B cell (primary cell): ENCODE measurements around the gene GUCA2B. TPM values are rescaled to one million over a fixed set of nuclear protein-coding genes. Genes with fewer than 3 reads are reported as not detected.

ENCODE experiments used
- ATAC-seq: fragments of 200-7000 bp; cut with Tn5 transposase; one replicate; pipeline ENCODE4 v1.10.0; 2021; ENCODE audit warnings: low read depth, mild to moderate bottlenecking, moderate number of reproducible peaks, moderate library complexity
- CTCF ChIA-PET: fragments of 350-600 bp; sonication (Branson Sonifier 250); formaldehyde crosslinking; loops from one replicate; lab custom pipeline; 2021; ENCODE audit warnings: antibody characterized with exemption, inconsistent platforms; lab: Charles Lee
- POLR2A ChIA-PET: fragments of 350-600 bp; sonication (Branson Sonifier 250); formaldehyde crosslinking; loops from one replicate; lab custom pipeline; 2021; ENCODE audit warnings: antibody characterized with exemption; lab: Charles Lee
- DNase-seq: peaks from one replicate; pipeline ENCODE4 v3.0.0; 2013
- H2AFZ ChIP-seq: 2 replicates; pipeline ENCODE4 v1.6.1; 2012; ENCODE audit warnings: mild to moderate bottlenecking, low read depth, low read length; ENCODE audit not compliant: insufficient read depth, poor library complexity, severe bottlenecking
- H3K27ac ChIP-seq, 2 donors: 1 replicate in 1 of 2; 2 replicates in 1 of 2; pipeline ENCODE4 v1.5.1; 2012 to 2013; ENCODE audit warnings: low read length in 2 of 2, mild to moderate bottlenecking in 2 of 2, moderate library complexity in 1 of 2
- H3K27me3 ChIP-seq, 4 experiments: fragments of 200-600 bp in 1 of 4; sonication (generic) in 1 of 4; replicated peaks in 1 of 4; 1 replicate in 2 of 4; 2 replicates in 2 of 4; pipeline versions ENCODE4 v1.6.1 to v1.7.0; 2013 to 2016; ENCODE audit warnings: low read length in 3 of 4, mild to moderate bottlenecking in 2 of 4, mixed read lengths in 1 of 4, moderate library complexity in 1 of 4; ENCODE audit not compliant: insufficient read depth in 4 of 4, control insufficient read depth in 3 of 4; ENCODE audit errors: control extremely low read depth in 1 of 4
- H3K36me3 ChIP-seq, 2 experiments: replicated peaks in 1 of 2; 1 replicate in 1 of 2; 2 replicates in 1 of 2; pipeline versions ENCODE4 v1.6.1 to v1.7.1; 2013; ENCODE audit warnings: low read length in 1 of 2; ENCODE audit not compliant: insufficient read depth in 2 of 2, control insufficient read depth in 1 of 2; ENCODE audit errors: control extremely low read depth in 1 of 2, extremely low read depth in 1 of 2
- H3K4me1 ChIP-seq, 2 donors: fragments of 200-600 bp in 1 of 2; sonication (generic) in 1 of 2; 1 replicate in 1 of 2; 2 replicates in 1 of 2; pipeline versions ENCODE4 v1.5.1 to v1.6.1; 2013 to 2017; ENCODE audit warnings: low read length in 2 of 2; ENCODE audit not compliant: control insufficient read depth in 2 of 2, insufficient read depth in 2 of 2
- H3K4me2 ChIP-seq: replicated peaks from 2 replicates; pipeline ENCODE3; 2012; ENCODE audit warnings: mild to moderate bottlenecking, low read depth, low read length; ENCODE audit not compliant: poor library complexity, severe bottlenecking
- H3K4me3 ChIP-seq, 5 experiments: fragments of 200-600 bp in 1 of 5; sonication (generic) in 1 of 5; 1 replicate in 3 of 5; 2 replicates in 2 of 5; pipeline versions ENCODE4 v1.5.1 to v1.7.0; 2011 to 2016; ENCODE audit warnings: low read length in 4 of 5, mild to moderate bottlenecking in 4 of 5, low read depth in 2 of 5, control low read depth in 1 of 5, moderate library complexity in 1 of 5; ENCODE audit not compliant: insufficient read depth in 1 of 5; ENCODE audit errors: control extremely low read depth in 1 of 5, extremely low read depth in 1 of 5
- H3K79me2 ChIP-seq: fragments of 200-600 bp; sonication (generic); one replicate; pipeline ENCODE4 v1.6.0; 2016; ENCODE audit warnings: low read length; ENCODE audit not compliant: control insufficient read depth, insufficient read depth
- H3K9ac ChIP-seq: fragments of 200-600 bp; sonication (generic); 2 replicates; pipeline ENCODE4 v1.6.1; 2017; ENCODE audit warnings: mild to moderate bottlenecking, low read length, moderate library complexity
- H3K9me3 ChIP-seq, 3 donors: one replicate each; pipeline versions ENCODE4 v1.6.1 to v1.7.1; 2013; ENCODE audit warnings: low read length in 2 of 3; ENCODE audit not compliant: control insufficient read depth in 2 of 3, insufficient read depth in 1 of 3; ENCODE audit errors: control extremely low read depth in 1 of 3
- H4K20me1 ChIP-seq: 2 replicates; pipeline ENCODE4 v1.6.0; 2012; ENCODE audit warnings: mild to moderate bottlenecking, low read length; ENCODE audit not compliant: insufficient read depth, control insufficient read depth, poor library complexity, severe bottlenecking
- H3K27ac Mint-ChIP-seq: one replicate; pipeline ENCODE4 v1.8.0; 2021; ENCODE audit warnings: mixed read lengths
- H3K27me3 Mint-ChIP-seq: one replicate; pipeline ENCODE4 v1.8.0; 2021; ENCODE audit warnings: mixed read lengths
- H3K4me1 Mint-ChIP-seq: one replicate; pipeline ENCODE4 v1.8.0; 2021; ENCODE audit warnings: mixed read lengths
- H3K4me3 Mint-ChIP-seq: one replicate; pipeline ENCODE4 v1.8.0; 2021; ENCODE audit warnings: mixed read lengths
- H3K9me3 Mint-ChIP-seq: one replicate; pipeline ENCODE4 v1.8.0; 2022; ENCODE audit warnings: mixed read lengths; ENCODE audit not compliant: insufficient read depth
- EZH2 ChIP-seq: IDR thresholded peaks from 2 replicates; pipeline ENCODE4 v1.6.1; 2012; ENCODE audit warnings: borderline replicate concordance, low read depth, mild to moderate bottlenecking, moderate library complexity, low read length; ENCODE audit not compliant: insufficient read depth, poor library complexity, severe bottlenecking
- WGBS: methylation state at CpG from one replicate; pipeline ENCODE4 v1.1.5; 2013; ENCODE audit warnings: missing lambda C conversion rate; ENCODE audit not compliant: insufficient coverage; 5-methylcytosine and 5-hydroxymethylcytosine counted together
- intact Hi-C: fragments of 100-400 bp; cut with micrococcal nuclease; formaldehyde crosslinking; loops from one replicate; pipeline ENCODE4 v1.10.0; 2022
- polyA plus RNA-seq: library from polyadenylated mRNA; depleted of rRNA; stranded (reverse); fragments of >200 nt; gene quantifications from 2 replicates; pipeline ENCODE4 v1.2.3, GENCODE V29; 2012
- total RNA-seq, 2 donors: library from RNA; stranded (reverse); fragments of 120-200 nt in 1 of 2; gene quantifications; 1 replicate in 1 of 2; 2 replicates in 1 of 2; pipeline versions ENCODE4 v1.2.3 to v1.2.4, GENCODE V29; 2013 to 2022
- TF ChIP-seq, protein P1 (sequence below): fragments of 200-600 bp; IDR thresholded peaks from one replicate; pipeline ENCODE4 v1.8.0; 2022; ENCODE audit warnings: antibody characterized with exemption, mild to moderate bottlenecking

The GUCA2B gene
- total and polyA plus RNA-seq, 2 donors (not counting 1 experiment from before 2014, with no cell fraction given) = not detected

GRCh38 chr1:42181687-42182086 is 28.5 kb downstream of the GUCA2B start:
- no peak overlapping the region for H3K4me2 ChIP-seq
- DNase-seq = no peak
- Mint-ChIP-seq H3K4me1 (no peaks in the 10 kb centered on the region), H3K27me3 (no peaks in the 10 kb centered on the region), H3K27ac (no peak overlapping the region), H3K4me3 (no peak overlapping the region), H3K9me3 (no peaks in the 10 kb centered on the region)
- no peak overlapping the region for H2AFZ ChIP-seq
- intact Hi-C loops = no loop called here
- no peaks in the 10 kb centered on the region for H3K27me3 ChIP-seq
- H3K36me3 ChIP-seq = peaks cover 12 to 37% of the 10 kb centered on the region in 2 experiments
- no peak for ATAC-seq
- CTCF ChIA-PET = no interaction called here
- no peak overlapping the region for H3K4me3 ChIP-seq
- H4K20me1 ChIP-seq = no peaks in the 10 kb centered on the region
- POLR2A ChIA-PET = no interaction called here
- H3K9ac ChIP-seq = no peak overlapping the region
- TF ChIP-seq EZH2 = no peak
- TF ChIP-seq, protein P1, sequence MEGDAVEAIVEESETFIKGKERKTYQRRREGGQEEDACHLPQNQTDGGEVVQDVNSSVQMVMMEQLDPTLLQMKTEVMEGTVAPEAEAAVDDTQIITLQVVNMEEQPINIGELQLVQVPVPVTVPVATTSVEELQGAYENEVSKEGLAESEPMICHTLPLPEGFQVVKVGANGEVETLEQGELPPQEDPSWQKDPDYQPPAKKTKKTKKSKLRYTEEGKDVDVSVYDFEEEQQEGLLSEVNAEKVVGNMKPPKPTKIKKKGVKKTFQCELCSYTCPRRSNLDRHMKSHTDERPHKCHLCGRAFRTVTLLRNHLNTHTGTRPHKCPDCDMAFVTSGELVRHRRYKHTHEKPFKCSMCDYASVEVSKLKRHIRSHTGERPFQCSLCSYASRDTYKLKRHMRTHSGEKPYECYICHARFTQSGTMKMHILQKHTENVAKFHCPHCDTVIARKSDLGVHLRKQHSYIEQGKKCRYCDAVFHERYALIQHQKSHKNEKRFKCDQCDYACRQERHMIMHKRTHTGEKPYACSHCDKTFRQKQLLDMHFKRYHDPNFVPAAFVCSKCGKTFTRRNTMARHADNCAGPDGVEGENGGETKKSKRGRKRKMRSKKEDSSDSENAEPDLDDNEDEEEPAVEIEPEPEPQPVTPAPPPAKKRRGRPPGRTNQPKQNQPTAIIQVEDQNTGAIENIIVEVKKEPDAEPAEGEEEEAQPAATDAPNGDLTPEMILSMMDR = no peak
- WGBS = 100% methylated on average over 1 of the region's 4 CpGs
- H3K27ac ChIP-seq = no peak overlapping the region
- no peaks in the 10 kb centered on the region for H3K4me1 ChIP-seq
- H3K9me3 ChIP-seq = no peaks in the 10 kb centered on the region
- no peaks in the 10 kb centered on the region for H3K79me2 ChIP-seq

DNA sequence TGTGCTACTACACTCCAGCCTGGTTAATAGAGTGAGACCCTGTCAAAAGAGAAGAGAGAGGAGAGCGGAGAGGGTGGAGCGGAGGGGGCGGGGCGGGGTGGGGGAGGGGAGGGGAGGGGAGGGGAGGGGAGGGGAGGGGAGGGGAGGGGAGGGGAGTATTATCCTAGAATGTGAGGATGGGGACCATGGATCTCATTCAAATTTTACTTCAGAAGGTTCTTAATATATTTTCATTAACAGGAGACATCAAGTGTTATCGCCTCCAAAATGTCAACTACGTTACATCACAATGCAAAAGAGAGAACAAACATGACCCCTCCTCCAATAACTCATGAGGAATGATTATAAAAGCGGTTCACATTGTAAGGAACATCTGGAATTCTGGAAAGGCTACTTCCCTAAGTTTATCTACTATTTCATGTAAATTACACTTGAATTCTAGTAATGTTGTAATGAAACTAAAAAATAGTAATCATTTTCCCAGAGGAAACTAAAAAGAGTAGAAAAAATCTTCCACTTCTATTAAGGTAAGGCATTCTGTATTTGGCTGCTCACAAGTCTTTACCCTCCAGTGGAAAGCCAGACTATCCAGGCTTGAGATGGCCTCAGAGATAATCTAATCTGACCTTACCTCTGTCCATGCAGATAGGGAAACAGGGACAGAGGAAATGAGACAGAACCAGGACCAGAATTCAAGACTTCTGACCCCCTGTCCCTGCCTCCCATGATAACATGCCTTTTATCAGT is 30.2 kb downstream of the GUCA2B start:
- Histone ChIP-seq H4K20me1 (no peaks in the 10 kb centered on the region), H2AFZ (no peak overlapping the region), H3K27me3 (no peaks in the 10 kb centered on the region), H3K9ac (no peak overlapping the region), H3K4me2 (no peak overlapping the region), H3K79me2 (no peaks in the 10 kb centered on the region), H3K36me3 (peaks cover 14 to 42% of the 10 kb centered on the region in 2 experiments), H3K9me3 (no peaks in the 10 kb centered on the region), H3K4me3 (no peak overlapping the region), H3K27ac (no peak overlapping the region), H3K4me1 (no peaks in the 10 kb centered on the region)
- no peak for DNase-seq
- Mint-ChIP-seq H3K9me3 (no peaks in the 10 kb centered on the region), H3K27ac (no peak overlapping the region), H3K4me1 (no peaks in the 10 kb centered on the region), H3K4me3 (no peak overlapping the region), H3K27me3 (no peaks in the 10 kb centered on the region)
- intact Hi-C loops = no loop called here
- ChIA-PET POLR2A (no interaction called here), CTCF (interaction anchor here (1.1 to 1.2 kb wide), 2 partner anchors 10 kb away, joined by 4 read pairs; no protein-coding TSS in a partner anchor)
- TF ChIP-seq, protein P1 = no peak
- TF ChIP-seq EZH2 = no peak
- 100% methylated on average over 1 of the region's 7 CpGs for WGBS
- no peak for ATAC-seq
